ENCODE data around the gene OTULINL. TPM values are rescaled to one million over a fixed set of nuclear protein-coding genes. Genes with fewer than 3 reads are reported as not detected.

OTULINL gene
- total RNA-seq, 2 donors from 2014 or later, result 6.4 to 7.3 TPM

DNA sequence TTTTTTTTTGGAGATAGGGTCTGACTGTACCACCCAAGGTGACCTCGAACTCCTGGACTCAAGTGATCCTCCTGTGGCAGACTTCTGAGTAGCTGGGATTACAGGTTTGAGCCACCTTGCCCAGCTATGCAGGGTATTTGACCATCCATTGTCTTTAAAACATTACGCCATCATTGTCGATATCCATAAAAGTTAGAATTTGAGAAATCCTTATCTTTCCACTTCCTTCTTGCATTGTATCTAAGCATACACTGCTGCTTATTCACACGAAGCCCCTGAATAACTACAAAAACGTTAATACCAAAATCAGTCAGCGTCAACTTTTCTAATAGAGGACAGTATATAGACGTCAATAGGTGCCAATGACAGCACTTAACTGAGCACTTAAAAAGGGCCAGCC lies 5.4 kb upstream of the OTULINL start:
- Histone ChIP-seq H3K27me3 (replicated peaks; ENCODE audit: insufficient read depth) (no peaks in the 10 kb centered on the region), H3K27ac (no peak overlapping the region), H3K9me3 (no peaks in the 10 kb centered on the region), H3K4me1 (ENCODE audit: control insufficient read depth in 1 of 2, low read depth in 2 of 2) (peaks cover 0 to 3% of the 10 kb centered on the region in 2 donors), H3K4me3 (no peak overlapping the region), H3K36me3 (no peaks in the 10 kb centered on the region)
- DNase-seq (ENCODE audit: low spot score) (no peak), ATAC-seq (ENCODE audit: insufficient number of reproducible peaks, low FRiP score, low read depth) (no peak)
- TF ChIP-seq, protein P1, sequence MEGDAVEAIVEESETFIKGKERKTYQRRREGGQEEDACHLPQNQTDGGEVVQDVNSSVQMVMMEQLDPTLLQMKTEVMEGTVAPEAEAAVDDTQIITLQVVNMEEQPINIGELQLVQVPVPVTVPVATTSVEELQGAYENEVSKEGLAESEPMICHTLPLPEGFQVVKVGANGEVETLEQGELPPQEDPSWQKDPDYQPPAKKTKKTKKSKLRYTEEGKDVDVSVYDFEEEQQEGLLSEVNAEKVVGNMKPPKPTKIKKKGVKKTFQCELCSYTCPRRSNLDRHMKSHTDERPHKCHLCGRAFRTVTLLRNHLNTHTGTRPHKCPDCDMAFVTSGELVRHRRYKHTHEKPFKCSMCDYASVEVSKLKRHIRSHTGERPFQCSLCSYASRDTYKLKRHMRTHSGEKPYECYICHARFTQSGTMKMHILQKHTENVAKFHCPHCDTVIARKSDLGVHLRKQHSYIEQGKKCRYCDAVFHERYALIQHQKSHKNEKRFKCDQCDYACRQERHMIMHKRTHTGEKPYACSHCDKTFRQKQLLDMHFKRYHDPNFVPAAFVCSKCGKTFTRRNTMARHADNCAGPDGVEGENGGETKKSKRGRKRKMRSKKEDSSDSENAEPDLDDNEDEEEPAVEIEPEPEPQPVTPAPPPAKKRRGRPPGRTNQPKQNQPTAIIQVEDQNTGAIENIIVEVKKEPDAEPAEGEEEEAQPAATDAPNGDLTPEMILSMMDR (IDR thresholded peaks at IDR 0.05), result no peak

DNA sequence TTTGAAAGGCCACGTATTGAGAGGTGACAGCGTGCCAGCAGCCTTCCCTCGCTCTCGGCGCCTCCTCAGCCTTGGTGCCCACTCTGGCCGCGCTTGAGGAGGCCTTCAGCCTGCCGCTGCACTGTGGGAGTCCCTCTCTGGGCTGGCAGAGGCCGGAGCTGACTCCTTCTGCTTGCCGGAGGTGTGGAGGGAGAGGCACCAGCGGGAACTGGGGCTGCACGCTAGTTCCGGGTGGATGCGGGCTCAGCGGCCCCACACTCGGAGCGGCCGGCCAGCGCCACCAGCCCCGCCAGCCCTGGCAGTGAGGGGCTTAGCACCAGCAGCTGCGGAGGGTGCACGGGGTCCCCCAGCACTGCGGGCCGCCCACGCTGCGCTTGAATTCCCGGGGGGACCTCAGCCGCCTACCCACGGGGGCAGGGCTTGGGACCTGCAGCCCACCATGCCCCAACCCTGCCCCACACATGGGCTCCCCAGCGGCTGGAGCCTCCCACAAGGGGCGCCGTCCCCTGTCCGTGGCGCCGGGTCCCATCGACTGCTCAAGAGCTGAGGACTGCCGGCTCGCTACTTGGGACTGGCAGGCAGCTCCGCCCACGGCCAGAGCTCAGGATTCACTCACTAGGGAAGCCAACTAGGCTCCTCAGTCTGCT lies 4.4 kb upstream of the OTULINL start:
- Histone ChIP-seq H3K27ac (no peak overlapping the region), H3K9me3 (no peaks in the 10 kb centered on the region), H3K4me1 (ENCODE audit: control insufficient read depth in 1 of 2, low read depth in 2 of 2) (peaks cover 0 to 5% of the 10 kb centered on the region in 2 donors), H3K4me3 (no peak overlapping the region), H3K27me3 (replicated peaks; ENCODE audit: insufficient read depth) (no peaks in the 10 kb centered on the region), H3K36me3 (no peaks in the 10 kb centered on the region)
- DNase-seq (ENCODE audit: low spot score) (no peak), ATAC-seq (ENCODE audit: insufficient number of reproducible peaks, low FRiP score, low read depth) (no peak)
- TF ChIP-seq, protein P1 (IDR thresholded peaks at IDR 0.05), result no peak

DNA sequence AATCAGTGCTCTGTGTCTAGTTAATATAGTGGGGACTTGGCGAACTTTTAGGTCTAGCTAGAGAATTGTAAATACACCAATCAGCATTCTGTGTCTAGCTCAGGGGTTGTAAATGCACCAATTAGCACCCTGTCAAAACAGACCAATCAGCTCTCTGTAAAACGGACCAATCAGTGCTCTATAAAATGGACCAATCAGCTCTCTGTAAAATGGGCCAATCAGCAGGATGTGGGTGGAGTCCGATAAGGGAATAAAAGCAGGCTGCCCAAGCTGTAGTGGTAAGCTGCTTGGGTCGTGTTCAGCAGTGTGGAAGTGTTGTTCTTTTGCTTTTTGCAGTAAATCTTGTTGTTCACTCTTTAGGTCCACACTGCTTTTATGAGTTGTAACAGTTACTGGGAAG lies 3.6 kb upstream of the OTULINL start:
- no peak overlapping the region for H3K27ac ChIP-seq
- H3K4me3 ChIP-seq, result no peak overlapping the region
- no peaks in the 10 kb centered on the region for H3K9me3 ChIP-seq
- no peak for ATAC-seq (ENCODE audit: insufficient number of reproducible peaks, low FRiP score, low read depth)
- TF ChIP-seq, protein P1 (IDR thresholded peaks at IDR 0.05), result no peak
- DNase-seq (ENCODE audit: low spot score), result no peak
- peaks cover 0 to 8% of the 10 kb centered on the region in 2 donors for H3K4me1 ChIP-seq (ENCODE audit: control insufficient read depth in 1 of 2, low read depth in 2 of 2)
- H3K27me3 ChIP-seq (replicated peaks; ENCODE audit: insufficient read depth), result no peaks in the 10 kb centered on the region
- no peaks in the 10 kb centered on the region for H3K36me3 ChIP-seq

DNA sequence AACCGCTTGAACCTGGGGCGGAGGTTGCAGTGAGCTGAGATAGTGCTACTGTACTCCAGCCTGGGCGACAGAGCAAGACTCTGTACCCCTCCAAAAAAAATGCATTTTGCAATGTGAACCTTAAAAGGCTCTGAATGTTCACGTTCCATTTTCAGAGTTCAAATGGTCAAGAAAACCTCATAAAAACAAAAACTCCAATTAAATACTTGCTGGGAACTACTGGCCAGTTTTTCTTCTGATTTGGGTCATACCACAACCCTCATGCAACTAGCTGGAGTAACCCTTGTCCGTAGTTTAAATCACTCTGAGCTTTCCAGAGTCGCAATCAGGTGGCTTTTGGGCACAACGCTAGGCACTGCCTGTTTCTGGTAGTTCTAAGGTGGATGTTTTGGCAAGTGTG lies 2.3 kb upstream of the OTULINL start:
- H3K27ac ChIP-seq, result no peak overlapping the region
- H3K9me3 ChIP-seq, result no peaks in the 10 kb centered on the region
- H3K4me3 ChIP-seq, result no peak overlapping the region
- TF ChIP-seq, protein P1 (IDR thresholded peaks at IDR 0.05), result no peak
- no peaks in the 10 kb centered on the region for H3K36me3 ChIP-seq
- no peaks in the 10 kb centered on the region for H3K27me3 ChIP-seq (replicated peaks; ENCODE audit: insufficient read depth)
- no peak for DNase-seq (ENCODE audit: low spot score)
- ATAC-seq (ENCODE audit: insufficient number of reproducible peaks, low FRiP score, low read depth), result no peak
- H3K4me1 ChIP-seq (ENCODE audit: control insufficient read depth in 1 of 2, low read depth in 2 of 2), result peaks cover 0 to 9% of the 10 kb centered on the region in 2 donors

DNA sequence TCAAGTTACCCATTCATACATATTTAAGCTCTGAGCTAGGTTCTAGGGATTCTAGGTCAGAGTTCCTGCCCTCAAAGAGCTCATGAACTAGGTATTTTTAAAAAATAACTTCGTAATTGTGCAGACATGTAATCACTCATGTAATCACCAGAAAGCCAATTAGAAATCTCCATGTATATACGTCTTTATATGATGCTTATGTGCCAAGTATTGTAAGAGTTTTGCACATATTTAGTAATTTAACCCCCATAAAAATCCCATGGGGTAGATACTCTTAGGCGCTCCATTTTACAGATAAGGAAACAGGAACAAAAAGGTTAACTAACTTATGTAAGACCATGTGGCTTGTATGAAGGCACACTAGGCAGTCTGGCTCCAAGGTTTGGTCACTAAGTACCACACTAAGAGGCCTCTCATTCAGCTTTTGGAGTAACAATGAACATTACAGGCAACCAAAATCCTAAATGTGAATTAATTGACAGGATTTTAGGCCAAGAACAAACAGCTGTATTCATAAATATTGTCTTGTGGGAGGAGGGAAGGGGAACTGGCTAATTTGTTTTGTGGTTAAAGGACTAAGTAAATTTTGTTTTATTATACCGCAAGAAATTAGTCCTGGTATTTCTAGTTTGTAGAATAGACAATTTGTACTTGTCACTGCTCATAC lies 1.7 kb upstream of the OTULINL start:
- TF ChIP-seq, protein P1 (IDR thresholded peaks at IDR 0.05), result no peak
- H3K36me3 ChIP-seq, result no peaks in the 10 kb centered on the region
- H3K9me3 ChIP-seq, result no peaks in the 10 kb centered on the region
- H3K4me3 ChIP-seq, result no peak overlapping the region
- peaks cover 0 to 9% of the 10 kb centered on the region in 2 donors for H3K4me1 ChIP-seq (ENCODE audit: control insufficient read depth in 1 of 2, low read depth in 2 of 2)
- no peak overlapping the region for H3K27ac ChIP-seq
- H3K27me3 ChIP-seq (replicated peaks; ENCODE audit: insufficient read depth), result no peaks in the 10 kb centered on the region
- ATAC-seq (ENCODE audit: insufficient number of reproducible peaks, low FRiP score, low read depth) (no peak), DNase-seq (ENCODE audit: low spot score) (no peak)
